ENCODE measurements around the gene SHMT1.
"Not testable (repeated sequence)": the region's sequence is repeated elsewhere in the genome, so short reads cannot be mapped to it uniquely, and the experiment has no call there.

SHMT1 gene

DNA sequence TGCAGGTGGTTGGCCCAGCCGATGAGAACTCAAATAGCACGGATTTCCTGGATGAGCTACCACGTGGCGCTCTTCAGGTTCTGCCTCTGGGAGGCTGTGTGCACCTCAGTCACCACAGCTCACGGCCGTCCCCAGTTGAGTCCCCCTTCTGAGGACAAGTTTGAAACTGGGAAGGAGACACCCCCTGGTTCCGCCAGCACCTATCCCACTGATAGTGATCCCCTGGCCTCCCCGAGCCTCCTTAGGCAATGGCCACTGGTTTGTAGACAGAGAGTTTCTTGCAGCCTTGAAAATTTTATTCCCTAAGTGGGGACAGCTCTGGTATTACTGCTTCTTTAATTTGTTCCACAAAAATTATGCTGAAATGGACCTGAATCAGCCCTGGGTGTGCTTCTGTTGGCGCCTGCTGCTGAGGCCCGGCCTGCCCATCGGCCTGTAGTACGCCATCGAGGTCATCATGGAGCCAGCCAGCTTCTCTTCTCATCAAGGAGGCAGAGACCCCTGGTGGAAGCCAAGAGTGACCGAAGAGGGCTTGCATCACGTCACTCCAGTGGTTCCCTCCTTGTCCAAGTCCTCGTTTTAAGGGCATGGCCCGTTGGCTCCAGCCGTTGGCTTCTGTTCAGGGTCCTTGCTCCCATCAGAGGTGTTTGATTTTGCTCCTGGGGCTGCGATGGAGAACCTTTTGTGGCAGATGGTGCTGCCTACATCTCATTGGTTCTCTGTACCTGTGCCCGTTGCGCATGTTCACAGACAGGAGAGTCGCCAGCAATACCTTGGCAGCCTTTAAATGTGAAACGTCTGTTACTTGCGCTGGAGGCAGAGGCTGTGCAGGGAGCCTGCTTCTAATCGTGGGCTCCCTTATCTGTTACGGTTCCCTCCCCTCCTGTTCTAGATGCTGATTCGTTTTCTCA is 39.0 kb downstream of the SHMT1 start:
- DNase-seq = no peak

DNA sequence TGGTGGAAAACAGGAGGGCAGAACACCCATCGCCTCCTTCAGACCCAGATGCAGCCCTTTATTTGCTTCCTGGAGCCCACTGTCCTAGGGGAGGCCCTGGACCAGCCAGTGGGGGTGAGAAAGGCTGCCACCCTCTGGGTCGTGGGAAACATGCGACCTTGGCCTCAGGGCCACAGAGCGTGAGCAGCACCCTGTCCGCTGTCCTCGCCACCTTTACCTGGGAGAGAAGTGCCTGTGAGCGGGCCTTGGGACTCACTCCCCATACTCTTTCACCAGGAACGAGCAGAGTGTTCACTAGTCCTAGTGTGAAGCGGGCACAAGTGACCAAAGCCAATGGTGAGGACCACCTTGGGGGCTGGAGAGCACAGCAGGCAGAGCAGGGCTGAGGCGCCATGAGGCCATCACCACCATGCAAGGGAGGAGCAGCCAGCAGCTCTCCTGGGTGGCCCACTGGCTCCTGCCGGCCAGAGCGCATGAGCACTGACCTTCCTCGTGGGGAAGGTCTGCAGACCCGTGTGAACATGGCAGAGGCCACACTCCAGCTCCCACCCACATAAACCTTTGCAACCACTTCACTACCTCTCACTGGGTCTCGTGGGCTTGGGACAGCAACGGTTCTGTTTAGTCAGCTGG is 39.7 kb downstream of the SHMT1 start:
- DNase-seq = no peak

DNA sequence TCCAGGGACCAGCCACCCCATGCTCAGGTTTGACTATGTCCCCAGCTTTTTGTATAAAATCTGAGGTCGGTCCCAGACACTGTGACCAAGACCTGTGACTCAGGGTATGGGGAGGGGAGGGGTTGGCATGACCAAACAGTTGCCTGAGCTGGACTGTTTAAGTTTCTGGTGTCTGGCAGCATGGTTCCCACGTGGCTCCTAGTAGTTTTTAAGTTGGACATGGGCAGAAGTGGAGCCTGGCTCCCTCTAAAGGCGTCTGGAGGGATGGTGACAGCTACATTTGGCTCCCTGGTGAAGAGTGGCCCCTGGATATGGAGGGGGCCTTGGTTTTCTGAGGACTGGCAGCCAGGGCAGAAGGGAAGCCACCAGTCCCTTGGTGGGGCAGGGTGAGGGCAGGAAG is 40.3 kb downstream of the SHMT1 start:
- no peak for DNase-seq

DNA sequence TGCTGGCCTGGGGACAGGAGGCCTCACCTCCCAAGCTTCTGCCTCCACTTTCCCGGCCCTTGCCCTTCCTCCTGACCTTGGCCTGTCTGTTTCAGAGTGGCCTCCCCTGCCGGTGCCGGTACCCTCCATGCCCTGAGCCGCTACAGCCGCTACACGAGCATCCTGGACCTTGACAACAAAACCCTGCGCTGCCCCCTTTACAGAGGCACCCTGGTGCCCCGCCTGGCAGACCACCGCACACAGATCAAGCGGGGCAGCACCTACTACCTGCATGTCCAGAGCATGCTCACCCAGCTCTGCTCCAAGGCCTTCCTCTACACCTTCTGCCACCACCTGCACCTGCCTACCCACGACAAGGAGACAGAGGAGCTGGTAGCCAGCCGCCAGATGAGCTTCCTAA is 40.8 kb downstream of the SHMT1 start:
- DNase-seq = no peak

DNA sequence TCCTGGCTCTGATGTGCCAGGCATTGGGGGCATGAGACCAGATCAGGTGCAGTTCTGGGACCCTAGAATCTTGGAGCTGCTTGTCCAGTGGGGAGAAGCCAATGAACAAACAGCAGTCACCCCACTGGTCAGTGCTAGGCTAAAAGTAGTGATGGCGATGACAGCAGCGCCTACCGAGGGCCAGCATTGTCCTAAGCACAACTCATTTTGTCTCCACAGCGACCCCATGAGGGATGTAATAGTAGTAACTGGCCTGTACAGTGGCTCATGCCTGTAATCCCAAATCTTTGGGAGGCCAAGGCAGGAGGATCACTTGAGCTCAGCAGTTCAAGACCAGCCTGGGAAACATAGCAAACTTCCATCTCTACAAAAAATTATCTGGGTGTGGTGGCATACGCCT is 42.0 kb downstream of the SHMT1 start:
- no peak for DNase-seq

DNA sequence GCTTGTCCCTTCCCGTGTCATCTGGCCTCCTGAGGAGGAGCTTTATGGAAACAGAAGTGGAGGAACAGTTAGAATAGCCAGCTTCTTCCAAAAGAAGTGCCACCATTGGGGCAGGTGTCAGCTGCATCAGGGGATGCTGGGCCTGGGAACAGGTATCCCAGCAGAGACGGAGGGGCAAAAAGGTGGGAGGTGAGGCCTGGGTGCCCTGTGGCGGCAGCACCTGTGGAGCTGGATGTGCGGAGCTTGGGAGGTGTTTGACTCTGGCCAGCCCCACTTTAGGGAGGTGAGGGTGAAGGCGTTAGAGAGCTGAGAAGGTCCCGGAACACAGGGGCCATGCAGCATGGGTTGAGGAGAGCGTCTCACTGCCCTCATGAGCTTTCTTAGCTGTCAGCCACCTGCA is 43.0 kb downstream of the SHMT1 start:
- no peak for DNase-seq

DNA sequence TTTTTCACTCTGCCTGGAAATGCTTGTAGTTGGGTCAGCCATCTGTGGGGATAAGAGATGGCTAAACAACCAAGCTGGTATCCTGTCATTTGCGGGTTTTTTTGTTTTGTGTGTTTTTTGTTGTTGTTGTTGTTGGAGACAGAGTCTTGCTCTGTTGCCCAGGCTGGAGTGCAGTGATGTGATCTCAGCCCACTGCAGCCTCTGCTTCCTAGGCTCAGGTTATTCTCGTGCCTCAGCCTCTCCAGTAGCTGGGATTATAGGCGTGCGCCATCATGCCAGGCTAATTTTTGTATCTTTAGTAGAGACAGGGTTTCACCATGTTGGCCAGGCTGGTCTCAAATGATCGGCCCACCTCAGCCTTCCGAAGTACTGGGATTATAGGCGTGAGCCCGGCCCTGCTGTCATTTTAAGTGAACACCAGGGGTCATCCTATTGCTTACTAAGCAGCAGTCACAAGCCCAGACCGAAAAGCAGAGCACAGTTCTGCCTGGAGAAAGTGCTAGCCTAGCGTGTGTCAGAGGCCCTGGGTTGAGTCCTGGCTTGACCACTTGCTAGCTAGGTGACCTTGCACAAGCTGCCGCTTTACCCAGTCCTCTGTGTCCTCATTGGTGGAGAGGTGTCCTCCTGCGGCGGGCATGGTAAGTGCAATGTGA is 43.6 kb downstream of the SHMT1 start:
- DNase-seq = no peak

DNA sequence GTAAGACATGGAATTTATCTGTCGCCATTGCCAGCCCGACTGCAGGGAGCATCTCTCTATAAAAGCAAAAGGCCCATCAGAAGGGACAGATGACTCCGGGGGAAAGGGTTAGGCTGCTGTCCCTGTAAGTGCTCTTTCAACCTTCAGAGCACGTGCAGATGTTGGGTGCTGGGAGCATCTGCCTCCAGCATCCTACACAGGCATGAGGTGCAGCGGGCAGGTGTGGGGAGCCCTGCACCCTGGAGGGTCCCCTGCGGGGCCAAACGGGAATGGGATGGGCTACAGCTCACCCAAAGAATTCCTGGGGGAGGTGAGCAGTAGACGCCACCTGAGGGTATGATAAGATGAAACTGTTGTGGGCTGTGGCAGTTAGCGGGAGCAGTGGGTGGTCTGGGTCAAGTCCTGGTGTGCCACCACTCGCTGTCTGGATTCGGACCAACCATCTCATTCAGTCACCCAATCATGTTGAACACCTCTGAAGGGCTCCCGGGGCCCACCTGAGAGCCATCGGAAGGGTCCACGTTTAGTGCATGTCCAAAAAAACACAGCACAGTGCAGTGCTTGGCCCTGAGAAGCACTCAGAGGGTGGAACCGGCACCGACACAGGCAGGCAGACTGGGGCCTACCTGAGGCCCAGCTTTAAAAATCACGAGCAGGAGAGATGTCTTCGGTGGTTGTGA is 44.4 kb downstream of the SHMT1 start:
- DNase-seq = no peak

DNA sequence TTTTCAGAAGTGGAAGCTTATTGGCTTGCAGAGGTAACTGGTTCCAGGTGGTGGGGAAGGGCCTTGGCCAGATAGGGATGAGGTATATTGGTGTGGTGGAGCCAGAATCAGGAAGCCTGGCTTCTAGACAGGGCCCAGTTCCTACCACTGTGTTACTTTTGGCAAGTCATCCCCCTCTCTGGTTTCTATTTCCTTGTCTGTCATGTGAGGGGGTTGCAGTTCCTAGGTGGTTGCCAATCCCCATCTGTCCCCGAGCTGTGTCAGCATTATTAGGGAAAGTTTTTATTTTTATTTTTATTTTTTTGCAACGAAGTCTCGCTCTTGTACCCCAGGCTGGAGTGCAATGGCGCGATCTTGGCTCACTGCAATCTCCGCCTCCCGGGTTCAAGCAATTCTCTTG is 45.2 kb downstream of the SHMT1 start:
- DNase-seq = no peak

DNA sequence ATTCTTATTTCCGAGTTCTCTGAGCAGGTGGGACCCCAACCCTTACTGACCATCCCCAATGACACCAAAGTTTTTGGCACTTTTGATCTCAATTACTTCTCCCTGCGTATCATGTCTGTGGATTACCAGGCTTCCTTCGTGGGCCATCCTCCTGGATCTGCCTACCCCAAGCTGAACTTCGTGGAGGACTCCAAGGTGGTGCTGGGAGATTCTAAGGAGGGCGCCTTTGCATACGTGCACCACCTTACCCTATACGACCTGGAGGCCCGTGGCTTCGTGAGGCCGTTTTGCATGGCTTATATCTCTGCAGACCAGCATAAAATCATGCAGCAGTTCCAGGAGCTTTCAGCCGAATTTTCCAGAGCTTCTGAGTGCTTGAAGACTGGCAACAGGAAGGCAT is 47.4 kb downstream of the SHMT1 start:
- DNase-seq = no peak

DNA sequence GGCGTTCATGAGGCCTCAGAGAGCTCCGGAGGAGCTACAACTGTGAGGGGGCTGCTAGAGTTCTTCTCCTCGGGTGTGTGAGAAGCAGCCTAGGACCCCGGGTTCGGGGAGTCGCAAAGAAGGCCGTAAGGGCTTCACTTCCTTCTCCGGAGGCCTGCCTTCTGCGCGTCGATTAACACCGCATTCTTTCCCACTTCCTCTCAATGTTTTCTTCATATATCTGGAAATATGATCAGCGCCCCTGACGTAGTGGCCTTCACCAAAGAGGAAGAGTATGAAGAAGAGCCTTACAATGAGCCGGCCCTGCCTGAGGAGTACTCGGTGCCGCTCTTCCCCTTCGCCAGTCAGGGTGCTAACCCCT is 47.8 kb downstream of the SHMT1 start:
- no peak for DNase-seq

DNA sequence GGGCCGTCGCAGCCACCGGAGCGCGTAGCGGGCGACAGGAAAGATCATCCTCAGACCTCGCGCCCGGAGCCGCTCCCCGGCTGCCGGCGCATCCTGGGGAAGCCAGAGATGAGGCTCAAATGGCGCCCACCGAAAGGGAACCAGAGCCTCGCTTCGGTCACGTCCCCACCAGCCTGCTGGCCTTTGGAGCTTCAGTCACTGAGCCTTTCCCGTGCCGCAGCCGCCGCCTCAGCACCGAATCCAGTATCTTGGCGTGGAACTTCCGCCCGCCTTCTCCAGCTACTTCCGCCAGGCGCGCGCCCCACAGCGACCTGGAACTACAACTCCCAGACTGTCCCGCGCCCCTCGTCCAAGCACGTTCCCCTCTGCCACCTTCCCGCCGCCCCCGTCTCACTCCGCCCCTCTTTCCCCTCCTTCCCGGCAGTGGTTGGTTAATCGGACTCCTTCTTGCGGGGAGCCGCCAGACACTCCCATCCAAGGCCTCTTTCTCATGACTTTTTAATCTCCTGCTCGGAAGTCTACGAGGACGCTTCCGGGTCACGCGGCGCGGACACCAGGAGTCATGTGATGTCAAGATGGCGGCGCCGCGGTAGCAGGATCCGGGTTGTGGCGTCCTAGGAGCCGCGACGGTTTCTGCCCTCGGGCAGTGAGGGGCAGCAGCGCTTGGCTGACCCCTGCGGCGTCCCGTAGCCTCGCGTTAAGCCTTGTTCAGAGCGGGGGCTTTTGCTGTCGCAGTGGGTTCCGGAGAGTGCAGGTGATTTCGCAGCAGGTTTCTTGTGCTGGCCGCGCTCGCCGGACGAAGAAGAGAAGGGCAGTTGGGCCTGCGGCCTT is 48.4 kb downstream of the SHMT1 start, which contains the start of the genes SMCR8 and TOP3A:
TSS of gene SMCR8 (plus strand) at position 563 of the 831 bp plus-strand sequence. CDS start 497 bp downstream, outside the sequence.
TSS of gene TOP3A (minus strand) at position 264 of the 831 bp plus-strand sequence. CDS start at position 48, 216 bp downstream.
- DNase-seq = peak; percentile 98

DNA sequence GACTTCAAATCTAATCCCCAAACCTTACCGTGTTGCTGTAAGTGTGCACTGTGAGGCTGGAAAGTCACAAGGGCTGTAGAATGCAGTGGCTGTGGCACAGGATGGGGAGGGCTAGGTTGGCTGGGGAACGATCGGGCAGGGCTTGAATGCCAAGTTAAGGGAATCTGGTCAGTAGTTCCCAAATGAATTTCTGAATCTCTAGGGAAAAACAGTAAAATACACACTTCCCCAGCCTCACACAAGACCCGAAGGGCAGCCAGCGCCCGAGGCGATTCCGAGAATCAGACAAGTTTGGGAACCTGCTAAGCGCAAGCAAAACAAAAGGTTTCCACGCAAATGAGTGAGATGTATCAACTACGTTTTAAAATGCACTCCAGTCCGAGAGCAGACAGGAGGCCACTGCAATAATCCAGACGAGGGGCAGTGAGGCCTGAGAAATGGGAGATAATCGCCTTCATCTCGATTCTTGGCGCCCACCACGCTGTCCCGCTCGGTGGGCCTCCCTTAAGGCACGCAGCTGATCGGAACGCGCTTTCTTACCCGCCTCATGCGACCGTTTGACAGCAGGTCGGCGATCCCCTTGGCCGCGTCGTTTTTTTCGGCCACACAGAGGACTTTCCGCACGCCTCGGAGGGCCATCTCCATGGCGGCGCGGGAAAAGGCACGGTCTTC is 49.2 kb downstream of the SHMT1 start:
- DNase-seq = no peak

DNA sequence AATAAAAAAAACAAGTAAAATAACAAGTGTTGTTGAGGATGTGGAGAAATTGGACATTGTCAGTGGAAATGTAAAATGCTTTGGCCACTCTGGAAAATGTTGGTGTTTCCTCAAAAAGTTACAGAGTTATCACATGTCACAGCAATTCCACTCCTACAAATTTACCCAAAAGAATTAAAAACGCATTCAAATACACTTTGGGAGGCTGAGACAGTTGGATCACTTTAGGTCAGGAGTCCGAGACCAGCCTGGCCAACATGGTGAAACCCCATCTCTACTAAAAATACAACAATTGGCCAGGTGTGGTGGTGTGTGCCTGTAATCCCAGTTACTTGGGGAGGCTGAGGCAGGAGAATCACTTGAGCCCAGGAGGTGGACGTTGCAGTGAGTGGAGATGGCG is 54.1 kb downstream of the SHMT1 start:
- no peak for DNase-seq

DNA sequence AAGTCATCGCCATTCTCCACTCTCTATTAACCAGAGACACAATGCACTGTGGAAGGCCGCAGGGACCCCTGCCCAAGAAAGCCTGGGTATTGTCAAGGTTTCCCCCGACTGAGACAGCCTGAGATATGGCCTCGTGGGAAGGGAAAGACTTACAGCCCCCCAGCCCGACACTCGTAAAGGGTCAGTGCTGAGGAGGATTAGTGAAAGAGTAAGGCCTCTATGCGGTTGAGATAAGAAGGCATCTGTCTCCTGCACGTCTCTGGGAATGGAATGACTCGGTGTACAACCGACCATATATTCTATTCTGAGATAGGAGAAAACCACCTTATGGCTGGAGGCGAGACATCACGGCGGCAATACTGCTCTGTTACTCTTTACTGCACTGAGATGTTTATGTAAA is 60.1 kb downstream of the SHMT1 start:
- not testable (repeated sequence) for DNase-seq

DNA sequence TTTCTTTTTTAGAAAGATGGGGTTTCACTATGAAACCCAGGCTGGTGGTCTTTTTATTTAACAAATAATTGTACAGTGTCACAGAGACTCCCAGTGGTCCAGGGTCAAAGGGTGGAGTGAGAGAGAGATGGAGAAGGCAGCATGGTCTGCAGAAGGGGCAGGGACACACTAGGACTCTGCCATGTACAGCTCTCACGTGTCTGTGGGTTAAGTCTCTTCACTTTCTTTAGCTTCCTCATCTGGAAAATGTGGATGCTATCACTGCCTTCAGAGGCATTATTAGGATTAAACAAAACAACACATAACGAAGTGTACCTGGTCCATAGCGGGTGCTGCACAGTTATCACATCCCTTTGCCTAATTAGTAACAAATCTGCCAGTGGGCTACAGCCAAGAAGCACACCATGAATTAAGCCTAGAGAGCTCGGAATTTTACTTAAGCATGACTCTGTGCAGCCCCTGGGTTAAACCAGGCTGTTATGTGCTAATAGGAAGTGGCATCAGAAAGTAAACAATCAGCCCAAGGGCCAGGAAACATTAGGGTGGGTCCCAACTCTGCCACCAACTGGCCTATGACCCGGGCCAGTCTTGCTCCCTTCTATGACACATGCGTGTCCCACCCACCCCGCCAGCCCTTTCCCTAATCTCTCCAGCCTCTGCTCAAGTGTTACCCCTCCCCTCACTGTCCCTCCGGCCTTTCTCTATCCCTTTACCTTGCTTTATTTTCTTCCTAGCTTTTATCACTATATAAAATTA is 62.4 kb downstream of the SHMT1 start:
- no peak for DNase-seq

DNA sequence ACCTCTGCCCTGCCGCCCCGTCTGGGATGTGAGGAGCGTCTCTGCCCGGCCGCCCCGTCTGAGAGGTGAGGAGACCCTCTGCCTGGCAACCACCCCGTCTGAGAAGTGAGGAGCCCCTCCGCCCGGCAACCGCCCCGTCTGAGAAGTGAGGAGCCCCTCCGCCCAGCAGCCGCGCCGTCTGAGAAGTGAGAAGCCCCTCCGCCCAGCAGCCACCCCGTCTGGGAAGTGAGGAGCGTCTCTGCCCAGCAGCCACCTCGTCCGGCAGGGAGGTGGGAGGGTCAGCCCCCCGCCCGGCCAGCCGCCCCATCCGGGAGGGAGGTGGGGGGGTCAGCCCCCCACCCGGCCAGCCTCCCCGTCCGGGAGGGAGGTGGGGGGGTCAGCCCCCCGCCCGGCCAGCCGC is 65.3 kb downstream of the SHMT1 start:
- not testable (repeated sequence) for DNase-seq

DNA sequence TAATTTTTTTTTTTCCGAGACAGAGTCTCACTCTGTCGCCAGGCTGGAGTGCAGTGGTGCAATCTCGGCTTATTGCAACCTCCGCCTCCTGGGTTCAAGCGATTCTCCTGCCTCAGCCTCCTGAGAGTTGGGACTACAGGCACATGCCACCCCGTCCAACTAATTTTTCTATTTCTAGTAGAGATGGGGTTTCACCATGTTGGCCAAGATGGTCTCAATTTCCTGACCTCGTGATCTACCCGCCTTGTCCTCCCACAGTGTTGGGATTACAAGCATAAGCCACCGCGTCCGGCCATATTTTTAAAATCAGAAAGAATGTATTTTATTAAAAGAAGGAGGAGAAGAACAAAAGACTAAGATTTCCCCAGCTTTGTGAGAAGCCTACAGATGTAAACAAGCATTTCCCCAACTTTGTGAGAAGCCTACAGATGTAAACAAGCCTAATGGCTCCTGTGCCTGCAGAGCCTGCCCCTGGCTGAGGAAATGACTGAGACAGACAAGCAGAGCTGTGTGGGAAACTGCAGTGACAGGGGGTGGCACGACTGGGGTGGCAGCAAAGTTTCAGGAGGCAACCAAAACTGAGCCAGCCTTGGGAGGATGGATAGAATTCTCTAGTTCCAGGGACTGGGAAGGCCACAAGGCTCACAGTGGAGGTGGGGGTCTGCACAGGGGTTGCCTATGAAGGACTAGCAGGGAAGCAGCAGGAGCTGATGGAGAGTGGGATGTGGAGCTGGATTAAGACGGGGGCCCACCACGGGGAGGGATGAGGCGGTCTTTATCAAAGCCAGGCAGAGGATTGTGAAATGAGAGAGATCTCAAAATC is 71.4 kb downstream of the SHMT1 start:
- no peak for DNase-seq

DNA sequence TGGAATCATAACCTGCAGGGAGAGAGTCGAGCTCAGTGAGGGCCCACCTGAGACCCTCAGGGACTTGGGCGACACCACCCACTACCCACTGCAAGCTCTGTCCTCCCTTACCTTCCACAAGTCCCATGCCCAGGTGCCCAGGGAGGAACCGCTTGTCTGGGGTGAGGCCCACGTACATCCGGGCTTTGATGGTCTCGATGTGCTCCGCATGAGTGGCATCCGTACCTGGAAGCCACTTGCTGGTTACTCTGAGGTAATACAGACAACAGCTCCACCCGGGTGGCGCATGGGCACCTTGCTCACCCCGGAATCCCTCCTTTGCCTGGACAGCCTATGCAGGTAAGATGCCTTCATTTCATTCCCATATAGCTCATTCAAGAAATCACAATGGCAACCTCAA is 78.1 kb downstream of the SHMT1 start:
- no peak for DNase-seq

DNA sequence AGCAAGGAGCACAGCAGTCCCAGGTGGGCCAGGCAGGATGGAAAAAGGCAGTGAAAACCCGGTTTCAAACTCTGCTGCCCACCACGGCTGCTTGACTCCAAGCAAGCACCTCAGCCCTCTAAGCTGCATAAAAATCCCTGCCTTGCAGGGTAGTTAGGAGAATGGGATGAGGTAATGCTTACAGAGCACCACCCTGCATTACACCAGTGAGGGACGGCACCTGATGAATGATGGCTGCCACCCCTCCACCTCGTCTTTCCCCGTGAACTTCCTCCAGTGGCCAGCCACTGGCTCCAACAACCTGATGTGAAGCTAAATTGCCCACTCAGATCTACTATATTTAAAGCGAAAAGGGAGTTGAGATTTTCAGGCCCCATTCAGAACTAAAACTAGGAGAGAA is 81.6 kb downstream of the SHMT1 start:
- no peak for DNase-seq
